DMS 273 treated with DMSO at 0.1 percent for 48 hours (cell line): ENCODE data around the gene POU6F2.

Source experiments
- DNase-seq: peaks from one replicate; lab custom pipeline; 2025; lab: John Stamatoyannopoulos, UW

The POU6F2 gene

DNA sequence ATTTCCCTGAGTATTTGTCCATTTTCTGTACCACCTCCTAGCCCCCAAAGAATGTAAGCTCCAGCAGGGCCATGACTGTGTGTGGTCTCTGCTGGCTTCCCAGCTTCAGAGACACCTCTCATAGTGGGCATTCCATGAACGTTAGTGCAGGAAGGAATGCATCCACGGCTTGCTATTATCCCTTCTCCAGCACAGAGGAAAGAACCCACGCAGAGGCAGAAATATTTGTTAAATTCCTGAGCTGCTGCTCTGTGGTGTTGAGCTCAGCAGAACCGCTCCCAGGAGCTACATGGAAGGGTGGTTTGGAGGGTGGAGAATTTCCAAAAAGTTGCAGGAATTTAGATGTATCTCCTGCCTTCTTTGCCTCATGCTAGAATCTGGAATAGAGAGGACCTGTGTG lies 275.2 kb downstream of the POU6F2 start:
- DNase-seq = no peak

- no peak for DNase-seq
Observed at GRCh38 chr7:39259391-39260003, 281.8 kb downstream of the POU6F2 start.

GRCh38 chr7:39260279-39260844 lies 282.7 kb downstream of the POU6F2 start:
- no peak for DNase-seq

- no peak for DNase-seq
Observed at GRCh38 chr7:39261771-39262170, 284.1 kb downstream of the POU6F2 start.

- DNase-seq = no peak
Observed at GRCh38 chr7:39265641-39266591, 288.2 kb downstream of the POU6F2 start.

GRCh38 chr7:39269034-39269433 lies 291.3 kb downstream of the POU6F2 start:
- DNase-seq = no peak

- no peak for DNase-seq
Observed at GRCh38 chr7:39270018-39270417, 292.3 kb downstream of the POU6F2 start.

DNA sequence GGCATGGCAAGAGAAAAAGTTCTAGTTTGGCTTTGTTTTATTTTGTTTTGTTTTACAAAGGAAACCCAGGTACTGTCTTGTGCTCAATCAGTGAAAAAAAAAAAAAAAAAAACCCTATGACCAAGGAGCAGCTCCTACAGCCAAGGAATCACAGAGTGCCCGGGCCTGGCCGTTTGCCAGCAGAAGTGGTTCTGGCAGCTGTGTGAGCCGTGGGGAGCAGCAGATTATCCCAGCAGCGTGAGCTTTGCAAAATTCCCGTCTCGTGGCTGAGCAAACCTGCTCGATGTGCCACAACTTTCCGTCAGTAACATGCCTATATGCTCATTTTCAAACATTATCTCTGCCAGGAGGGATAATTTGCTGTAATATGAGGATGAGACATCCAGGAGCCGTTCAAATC lies 293.7 kb downstream of the POU6F2 start:
- peak; percentile 91 for DNase-seq

DNA sequence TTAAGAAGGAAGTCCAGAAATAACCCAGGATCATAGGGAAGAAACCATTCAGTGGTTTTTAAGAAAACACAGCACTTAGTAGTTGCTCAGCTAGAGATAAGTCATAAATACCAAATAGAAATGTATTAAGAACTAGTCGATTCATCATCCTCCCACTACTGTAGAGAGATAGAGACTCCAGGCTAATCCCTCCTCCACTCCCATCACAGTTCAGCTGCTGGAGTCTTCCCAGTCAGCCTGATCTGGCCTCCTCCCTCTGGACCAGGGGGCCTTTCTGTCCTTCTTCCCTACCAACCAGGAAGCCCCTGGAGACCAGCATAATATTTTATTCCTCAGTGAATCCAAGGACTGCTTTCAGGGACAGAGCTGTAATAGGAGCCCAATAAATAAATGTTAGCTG lies 294.4 kb downstream of the POU6F2 start:
- no peak for DNase-seq

DNA sequence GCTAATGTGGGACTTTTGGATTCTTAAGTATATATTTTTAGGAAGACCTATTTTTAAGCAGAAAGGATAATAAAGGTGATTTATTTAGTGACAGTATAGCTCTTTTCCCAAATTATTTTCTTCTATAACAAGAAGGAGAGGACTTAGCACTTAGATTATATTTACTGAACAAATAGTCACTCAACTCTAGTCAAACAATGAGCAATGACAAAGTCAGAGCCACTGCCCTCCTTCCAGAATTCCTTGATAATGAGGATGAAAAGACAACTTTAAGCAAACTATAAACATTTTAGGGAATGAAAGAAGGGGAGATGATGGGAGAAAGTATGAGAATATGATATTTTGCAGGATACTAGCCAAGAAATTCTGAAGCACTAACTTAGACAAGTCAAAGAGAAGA lies 295.0 kb downstream of the POU6F2 start:
- DNase-seq = no peak

DNA sequence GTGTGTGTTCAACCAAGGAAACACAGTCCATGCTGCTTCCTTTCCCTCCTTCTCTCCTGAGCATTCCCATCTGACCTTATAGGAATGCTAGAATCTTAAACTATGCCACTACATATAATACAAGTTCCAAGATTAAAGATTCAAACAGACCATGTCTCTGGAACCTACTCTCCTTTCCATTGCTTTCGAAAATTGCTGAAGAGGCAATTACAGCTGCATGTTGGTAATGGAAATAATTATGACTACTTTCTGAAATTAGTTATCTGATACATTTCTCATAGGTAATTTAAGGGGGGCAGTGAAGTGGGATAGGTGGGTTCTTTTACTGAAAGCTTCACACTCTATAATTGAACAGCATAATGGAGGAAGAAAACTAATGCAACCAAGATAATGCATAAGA lies 302.6 kb downstream of the POU6F2 start:
- no peak for DNase-seq

GRCh38 chr7:39285256-39285655 lies 307.5 kb downstream of the POU6F2 start:
- no peak for DNase-seq

GRCh38 chr7:39288303-39288702 lies 310.6 kb downstream of the POU6F2 start:
- DNase-seq = no peak

- no peak for DNase-seq
Observed at GRCh38 chr7:39291628-39292410, 314.1 kb downstream of the POU6F2 start.

DNA sequence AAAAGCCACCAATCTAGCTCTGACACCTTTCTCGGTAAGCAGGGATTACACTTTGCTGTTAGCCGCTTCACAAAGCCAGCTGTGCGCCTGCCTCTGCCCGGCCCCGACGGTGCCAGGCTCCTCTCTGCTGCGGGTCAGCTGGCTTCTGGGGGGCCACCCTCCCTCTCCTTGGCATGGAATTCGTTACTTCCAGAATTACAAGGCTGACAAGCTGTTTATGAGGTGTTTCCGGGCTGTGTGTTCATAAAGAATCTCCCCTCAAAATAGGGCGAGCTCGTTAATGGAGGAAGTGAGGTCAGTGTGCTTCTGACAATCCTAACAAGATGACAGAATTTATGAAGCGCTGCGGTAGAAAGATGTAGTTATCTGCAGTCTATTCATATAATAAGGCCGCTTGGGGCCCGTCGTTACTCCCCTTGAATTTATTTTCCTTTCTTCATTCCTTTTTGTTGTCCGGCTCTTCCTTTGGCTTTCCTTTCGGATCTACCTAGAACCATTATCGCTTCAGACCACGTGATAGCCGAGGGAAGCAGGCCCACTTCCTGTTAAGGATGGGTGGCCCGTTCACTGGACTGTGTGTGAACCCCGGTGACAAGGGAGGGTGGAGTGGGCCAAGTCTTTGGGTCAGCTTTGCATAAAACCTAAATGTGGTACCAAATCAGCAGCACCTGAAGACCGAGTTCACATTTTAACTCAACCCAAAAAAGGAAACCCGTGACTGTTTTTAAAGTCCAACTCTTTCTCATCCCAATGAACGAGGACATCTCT lies 315.5 kb downstream of the POU6F2 start:
- no peak for DNase-seq

- DNase-seq = peak; percentile 70
Observed at GRCh38 chr7:39294022-39294421, 316.3 kb downstream of the POU6F2 start.

GRCh38 chr7:39295796-39296195 lies 318.1 kb downstream of the POU6F2 start:
- DNase-seq = no peak

DNA sequence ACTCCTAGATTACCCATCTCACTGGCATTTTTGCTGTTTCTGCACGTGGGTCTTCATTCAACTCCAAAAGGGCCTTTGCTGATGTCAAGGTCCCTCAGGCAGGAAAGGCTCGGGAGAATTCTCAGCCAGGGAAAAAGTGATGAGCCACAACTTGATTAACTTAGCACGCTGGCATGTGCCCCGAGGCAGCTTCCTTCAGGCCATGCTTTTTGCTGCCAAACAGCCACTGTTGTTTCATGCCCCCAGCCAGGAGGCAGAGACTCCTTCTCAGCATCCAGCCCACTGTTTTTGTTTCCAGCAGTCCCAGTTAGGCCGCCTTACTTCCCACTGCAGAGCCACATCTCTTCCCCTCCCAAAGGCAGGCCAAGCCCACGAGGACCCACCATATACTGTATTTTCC lies 322.0 kb downstream of the POU6F2 start:
- no peak for DNase-seq

DNA sequence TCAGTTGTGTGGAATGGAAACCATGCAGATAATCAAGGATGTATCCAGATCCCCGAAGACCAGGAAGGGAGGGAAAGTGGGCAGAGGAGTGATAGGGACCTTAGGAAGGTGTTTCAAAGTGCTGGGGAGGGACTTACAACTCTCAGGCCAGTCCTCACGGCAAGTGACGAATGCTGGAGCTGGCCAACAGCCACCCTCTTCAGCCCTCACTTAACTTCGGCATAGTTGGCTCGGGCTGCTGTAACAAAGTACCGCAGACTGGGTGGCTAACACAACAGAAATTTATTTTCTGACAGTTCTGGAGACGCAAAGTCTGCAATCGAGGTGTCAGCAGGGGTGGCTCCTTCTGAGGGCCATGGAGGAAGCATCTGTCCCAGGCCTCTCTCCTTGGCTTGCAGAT lies 322.6 kb downstream of the POU6F2 start:
- no peak for DNase-seq

GRCh38 chr7:39301543-39301942 lies 323.8 kb downstream of the POU6F2 start:
- DNase-seq = no peak

- no peak for DNase-seq
Observed at GRCh38 chr7:39304178-39304577, 326.5 kb downstream of the POU6F2 start.
